HepG2 (cell line): ENCODE results near the gene DTX2. TPM values are rescaled to one million over a fixed set of nuclear protein-coding genes. Genes with fewer than 3 reads are reported as not detected.

Experiments
- AGO1 ChIP-seq: fragments of 200-400 bp; formaldehyde crosslinking; IDR thresholded peaks from 2 replicates; pipeline ENCODE4 v1.6.1; 2017; ENCODE audit warnings: mild to moderate bottlenecking, low read depth, low read length, moderate library complexity; ENCODE audit not compliant: poor library complexity, severe bottlenecking
- BCL6 ChIP-seq: IDR thresholded peaks from 2 replicates; pipeline ENCODE4 v1.6.1; 2016; ENCODE audit warnings: missing genetic modification reagents, missing compliant biosample characterization
- FIP1L1 ChIP-seq: fragments of 200-400 bp; formaldehyde crosslinking; IDR thresholded peaks from 2 replicates; pipeline ENCODE4 v1.6.1; 2018; ENCODE audit warnings: low read depth, mild to moderate bottlenecking, low read length, moderate library complexity, borderline replicate concordance; ENCODE audit not compliant: insufficient read depth
- HNRNPH1 ChIP-seq: fragments of 200-400 bp; formaldehyde crosslinking; optimal IDR thresholded peaks from 2 replicates; pipeline ENCODE3; 2017; ENCODE audit warnings: mild to moderate bottlenecking, low read depth, low read length
- JUN ChIP-seq: sonication (generic); formaldehyde crosslinking; IDR thresholded peaks from 2 replicates; pipeline ENCODE4 v1.4.0; 2020; ENCODE audit warnings: mild to moderate bottlenecking, missing genetic modification reagents
- NCOA1 ChIP-seq: sonication (generic); formaldehyde crosslinking; IDR thresholded peaks from 2 replicates; pipeline ENCODE4 v1.9.0; 2021; ENCODE audit warnings: missing genetic modification reagents
- NR2F1 ChIP-seq, 2 experiments: fragments of 450-650 bp in 1 of 2; formaldehyde crosslinking in 1 of 2; IDR thresholded peaks; 2 replicates each; pipeline versions ENCODE4 v1.5.0 to v1.6.1; 2016 to 2020; ENCODE audit warnings: mild to moderate bottlenecking in 1 of 2, missing compliant biosample characterization in 1 of 2, missing genetic modification reagents in 1 of 2, moderate library complexity in 1 of 2
- NR2F2 ChIP-seq: IDR thresholded peaks from 2 replicates; pipeline ENCODE4 v1.6.1; 2012; ENCODE audit warnings: low read depth, inconsistent platforms, borderline replicate concordance
- NRL ChIP-seq: sonication (generic); formaldehyde crosslinking; IDR thresholded peaks from 2 replicates; pipeline ENCODE4 v1.5.0; 2020; ENCODE audit warnings: missing genetic modification reagents, mild to moderate bottlenecking, moderate library complexity, borderline replicate concordance
- ONECUT2 ChIP-seq: sonication (generic); formaldehyde crosslinking; IDR thresholded peaks from 2 replicates; pipeline ENCODE4 v1.4.0; 2020; ENCODE audit warnings: missing genetic modification reagents
- RORA ChIP-seq: sonication (generic); formaldehyde crosslinking; IDR thresholded peaks from 2 replicates; pipeline ENCODE4 v1.5.0; 2020; ENCODE audit warnings: mild to moderate bottlenecking, missing genetic modification reagents, moderate library complexity
- YY1 ChIP-seq: IDR thresholded peaks from 2 replicates; pipeline ENCODE4 v1.6.1; 2011; ENCODE audit warnings: low read length, low read depth, moderate library complexity, mild to moderate bottlenecking; ENCODE audit not compliant: insufficient read depth, insufficient replicate concordance
- ZNF180 ChIP-seq: sonication (generic); formaldehyde crosslinking; IDR thresholded peaks from 2 replicates; pipeline ENCODE4 v1.4.0; 2020; ENCODE audit warnings: low read depth, missing genetic modification reagents, borderline replicate concordance
- ZNF232 ChIP-seq: sonication (generic); formaldehyde crosslinking; IDR thresholded peaks from 2 replicates; pipeline ENCODE4 v1.4.0; 2020; ENCODE audit warnings: missing genetic modification reagents, borderline replicate concordance
- ZNF564 ChIP-seq: sonication (generic); formaldehyde crosslinking; IDR thresholded peaks from 2 replicates; pipeline ENCODE4 v1.8.1; 2023; ENCODE audit warnings: mild to moderate bottlenecking, missing genetic modification reagents
- ZSCAN9 ChIP-seq: IDR thresholded peaks from 2 replicates; pipeline ENCODE4 v1.6.1; 2016; ENCODE audit warnings: borderline replicate concordance
- polyA plus RNA-seq, 8 experiments: library from polyadenylated mRNA; depleted of rRNA in 3 of 8; stranded (reverse) in 7 of 8; unstranded in 1 of 8; fragments of >200 nt; fragmentation: Illumina TruSeq in 4 of 8; extraction: Trizol in 4 of 8; gene quantifications; 2 replicates each; pipeline versions ENCODE4 v1.2.1 to v1.2.3, GENCODE V29; 2011 to 2016; ENCODE audit warnings: low read depth in 4 of 8, missing spikeins in 1 of 8, mixed read lengths in 1 of 8; ENCODE audit not compliant: insufficient read depth in 1 of 8
- total RNA-seq, 5 experiments: library from RNA; depleted of rRNA; stranded (reverse); fragments of >200 nt; fragmentation: Illumina TruSeq; extraction: Trizol; gene quantifications; 2 replicates each; pipeline ENCODE4 v1.2.3, GENCODE V29; 2016; ENCODE audit warnings: low read depth in 1 of 5
- TF ChIP-seq, protein P1 (sequence below): fragments of 450-650 bp; IDR thresholded peaks from 2 replicates; pipeline ENCODE4 v1.6.1; 2017; ENCODE audit warnings: mild to moderate bottlenecking
- TF ChIP-seq, protein P2 (sequence below): sonication (generic); formaldehyde crosslinking; IDR thresholded peaks from 2 replicates; pipeline ENCODE4 v1.8.0; 2022; ENCODE audit warnings: mild to moderate bottlenecking, missing genetic modification reagents, moderate library complexity
- TF ChIP-seq, protein P3 (sequence below): IDR thresholded peaks from 2 replicates; pipeline ENCODE4 v1.6.1; 2016; ENCODE audit warnings: low read depth, borderline replicate concordance
- TF ChIP-seq, protein P4 (sequence below): IDR thresholded peaks from 2 replicates; pipeline ENCODE4 v1.6.1; 2016; ENCODE audit warnings: low read depth, control low read depth
- TF ChIP-seq, protein P5 (sequence below): sonication (generic); formaldehyde crosslinking; IDR thresholded peaks from 2 replicates; pipeline ENCODE4 v1.9.0; 2021; ENCODE audit warnings: missing genetic modification reagents, mild to moderate bottlenecking, borderline replicate concordance
- TF ChIP-seq, protein P6 (sequence below): sonication (generic); formaldehyde crosslinking; IDR thresholded peaks from 2 replicates; pipeline ENCODE4 v1.9.0; 2022; ENCODE audit warnings: low read depth, missing genetic modification reagents

Gene DTX2
- total and polyA plus RNA-seq, 2 of the 13 experiments (the other 11 are each of a cell fraction or from before 2014, with no cell fraction given): 5.5 to 6.2 TPM

DNA sequence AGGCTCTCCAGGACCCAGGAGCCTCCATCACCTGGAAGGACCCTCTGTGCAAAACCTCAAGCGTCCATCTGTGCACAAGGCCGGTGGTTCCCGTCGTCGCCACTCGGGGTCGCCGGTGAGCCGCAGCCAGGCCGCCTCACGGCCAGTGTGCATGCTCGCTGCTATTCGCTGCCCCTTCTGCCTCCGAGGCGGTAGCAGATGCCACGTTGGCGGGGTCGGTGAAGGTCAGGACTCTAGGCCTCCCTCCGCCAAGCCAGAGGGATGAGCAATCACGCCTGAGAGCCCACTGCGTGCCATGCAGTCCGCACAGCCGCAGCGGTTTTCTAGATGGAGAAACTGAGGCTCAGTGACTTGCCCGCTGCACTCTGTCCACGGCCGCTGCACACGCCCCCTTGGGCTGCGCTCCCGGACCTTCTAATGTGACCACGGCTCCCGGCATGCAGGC is 54.5 kb downstream of the DTX2 start (continued):
- TF ChIP-seq, protein P1, sequence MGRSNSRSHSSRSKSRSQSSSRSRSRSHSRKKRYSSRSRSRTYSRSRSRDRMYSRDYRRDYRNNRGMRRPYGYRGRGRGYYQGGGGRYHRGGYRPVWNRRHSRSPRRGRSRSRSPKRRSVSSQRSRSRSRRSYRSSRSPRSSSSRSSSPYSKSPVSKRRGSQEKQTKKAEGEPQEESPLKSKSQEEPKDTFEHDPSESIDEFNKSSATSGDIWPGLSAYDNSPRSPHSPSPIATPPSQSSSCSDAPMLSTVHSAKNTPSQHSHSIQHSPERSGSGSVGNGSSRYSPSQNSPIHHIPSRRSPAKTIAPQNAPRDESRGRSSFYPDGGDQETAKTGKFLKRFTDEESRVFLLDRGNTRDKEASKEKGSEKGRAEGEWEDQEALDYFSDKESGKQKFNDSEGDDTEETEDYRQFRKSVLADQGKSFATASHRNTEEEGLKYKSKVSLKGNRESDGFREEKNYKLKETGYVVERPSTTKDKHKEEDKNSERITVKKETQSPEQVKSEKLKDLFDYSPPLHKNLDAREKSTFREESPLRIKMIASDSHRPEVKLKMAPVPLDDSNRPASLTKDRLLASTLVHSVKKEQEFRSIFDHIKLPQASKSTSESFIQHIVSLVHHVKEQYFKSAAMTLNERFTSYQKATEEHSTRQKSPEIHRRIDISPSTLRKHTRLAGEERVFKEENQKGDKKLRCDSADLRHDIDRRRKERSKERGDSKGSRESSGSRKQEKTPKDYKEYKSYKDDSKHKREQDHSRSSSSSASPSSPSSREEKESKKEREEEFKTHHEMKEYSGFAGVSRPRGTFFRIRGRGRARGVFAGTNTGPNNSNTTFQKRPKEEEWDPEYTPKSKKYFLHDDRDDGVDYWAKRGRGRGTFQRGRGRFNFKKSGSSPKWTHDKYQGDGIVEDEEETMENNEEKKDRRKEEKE: no peak
- TF ChIP-seq HNRNPH1 (no peak), FIP1L1 (no peak), NR2F1 (CRISPR knock-in tag; IDR thresholded peaks at IDR 0.05) (peak in 1 of 2 experiments; percentile 41; a peak in 1 of 4 replicates), NCOA1 (CRISPR knock-in tag) (no peak), ZNF180 (CRISPR knock-in tag) (no peak), RORA (CRISPR knock-in tag) (no peak), AGO1 (peak; percentile 68), ONECUT2 (CRISPR knock-in tag) (no peak), ZNF564 (no peak), JUN (no peak), YY1 (peak; percentile 63), BCL6 (CRISPR knock-in tag) (no peak), NR2F2 (no peak; the same call in 1 of the 2 replicates), ZSCAN9 (CRISPR knock-in tag) (no peak), ZNF232 (CRISPR knock-in tag) (no peak; the same call in 1 of the 2 replicates), NRL (peak; percentile 75; the same call in 1 of the 2 replicates)
- TF ChIP-seq, protein P2, sequence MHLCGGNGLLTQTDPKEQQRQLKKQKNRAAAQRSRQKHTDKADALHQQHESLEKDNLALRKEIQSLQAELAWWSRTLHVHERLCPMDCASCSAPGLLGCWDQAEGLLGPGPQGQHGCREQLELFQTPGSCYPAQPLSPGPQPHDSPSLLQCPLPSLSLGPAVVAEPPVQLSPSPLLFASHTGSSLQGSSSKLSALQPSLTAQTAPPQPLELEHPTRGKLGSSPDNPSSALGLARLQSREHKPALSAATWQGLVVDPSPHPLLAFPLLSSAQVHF (CRISPR knock-in tag): no peak
- TF ChIP-seq, protein P3, sequence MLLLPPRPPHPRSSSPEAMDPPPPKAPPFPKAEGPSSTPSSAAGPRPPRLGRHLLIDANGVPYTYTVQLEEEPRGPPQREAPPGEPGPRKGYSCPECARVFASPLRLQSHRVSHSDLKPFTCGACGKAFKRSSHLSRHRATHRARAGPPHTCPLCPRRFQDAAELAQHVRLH: peak; percentile 42; the same call in 1 of the 2 replicates
- TF ChIP-seq, protein P4, sequence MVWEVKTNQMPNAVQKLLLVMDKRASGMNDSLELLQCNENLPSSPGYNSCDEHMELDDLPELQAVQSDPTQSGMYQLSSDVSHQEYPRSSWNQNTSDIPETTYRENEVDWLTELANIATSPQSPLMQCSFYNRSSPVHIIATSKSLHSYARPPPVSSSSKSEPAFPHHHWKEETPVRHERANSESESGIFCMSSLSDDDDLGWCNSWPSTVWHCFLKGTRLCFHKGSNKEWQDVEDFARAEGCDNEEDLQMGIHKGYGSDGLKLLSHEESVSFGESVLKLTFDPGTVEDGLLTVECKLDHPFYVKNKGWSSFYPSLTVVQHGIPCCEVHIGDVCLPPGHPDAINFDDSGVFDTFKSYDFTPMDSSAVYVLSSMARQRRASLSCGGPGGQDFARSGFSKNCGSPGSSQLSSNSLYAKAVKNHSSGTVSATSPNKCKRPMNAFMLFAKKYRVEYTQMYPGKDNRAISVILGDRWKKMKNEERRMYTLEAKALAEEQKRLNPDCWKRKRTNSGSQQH: no peak
- TF ChIP-seq, protein P5, sequence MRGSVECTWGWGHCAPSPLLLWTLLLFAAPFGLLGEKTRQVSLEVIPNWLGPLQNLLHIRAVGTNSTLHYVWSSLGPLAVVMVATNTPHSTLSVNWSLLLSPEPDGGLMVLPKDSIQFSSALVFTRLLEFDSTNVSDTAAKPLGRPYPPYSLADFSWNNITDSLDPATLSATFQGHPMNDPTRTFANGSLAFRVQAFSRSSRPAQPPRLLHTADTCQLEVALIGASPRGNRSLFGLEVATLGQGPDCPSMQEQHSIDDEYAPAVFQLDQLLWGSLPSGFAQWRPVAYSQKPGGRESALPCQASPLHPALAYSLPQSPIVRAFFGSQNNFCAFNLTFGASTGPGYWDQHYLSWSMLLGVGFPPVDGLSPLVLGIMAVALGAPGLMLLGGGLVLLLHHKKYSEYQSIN (CRISPR knock-in tag): no peak
- TF ChIP-seq, protein P6, sequence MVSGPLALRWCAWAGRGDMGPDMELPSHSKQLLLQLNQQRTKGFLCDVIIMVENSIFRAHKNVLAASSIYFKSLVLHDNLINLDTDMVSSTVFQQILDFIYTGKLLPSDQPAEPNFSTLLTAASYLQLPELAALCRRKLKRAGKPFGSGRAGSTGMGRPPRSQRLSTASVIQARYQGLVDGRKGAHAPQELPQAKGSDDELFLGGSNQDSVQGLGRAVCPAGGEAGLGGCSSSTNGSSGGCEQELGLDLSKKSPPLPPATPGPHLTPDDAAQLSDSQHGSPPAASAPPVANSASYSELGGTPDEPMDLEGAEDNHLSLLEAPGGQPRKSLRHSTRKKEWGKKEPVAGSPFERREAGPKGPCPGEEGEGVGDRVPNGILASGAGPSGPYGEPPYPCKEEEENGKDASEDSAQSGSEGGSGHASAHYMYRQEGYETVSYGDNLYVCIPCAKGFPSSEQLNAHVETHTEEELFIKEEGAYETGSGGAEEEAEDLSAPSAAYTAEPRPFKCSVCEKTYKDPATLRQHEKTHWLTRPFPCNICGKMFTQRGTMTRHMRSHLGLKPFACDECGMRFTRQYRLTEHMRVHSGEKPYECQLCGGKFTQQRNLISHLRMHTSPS (CRISPR knock-in tag): peak; percentile 78; the same call in 1 of the 2 replicates
